Left ventricle myocardium inferior (tissue), 1 donor: ENCODE data around the gene NTHL1. TPM values are rescaled to one million over a fixed set of nuclear protein-coding genes. Genes with fewer than 3 reads are reported as not detected.

Experiments
- DNase-seq: peaks from one replicate; pipeline ENCODE4 v3.0.0-alpha.2; 2020
- H3K27ac ChIP-seq: fragments of 200-600 bp; replicated peaks from 2 replicates; pipeline ENCODE4 v1.8.0; 2021
- H3K27me3 ChIP-seq: fragments of 200-600 bp; 2 replicates; pipeline ENCODE4 v1.8.0; 2021; ENCODE audit warnings: low read depth
- H3K36me3 ChIP-seq: fragments of 200-600 bp; 2 replicates; pipeline ENCODE4 v1.8.0; 2021
- H3K4me1 ChIP-seq: fragments of 200-600 bp; 2 replicates; pipeline ENCODE4 v1.8.0; 2021
- H3K4me3 ChIP-seq: fragments of 200-600 bp; 2 replicates; pipeline ENCODE4 v1.8.0; 2021; ENCODE audit warnings: mild to moderate bottlenecking, moderate library complexity
- H3K9me3 ChIP-seq: fragments of 200-600 bp; replicated peaks from 2 replicates; pipeline ENCODE4 v1.8.0; 2021
- CTCF ChIP-seq: fragments of 200-600 bp; IDR thresholded peaks from 2 replicates; pipeline ENCODE4 v1.8.0; 2021; ENCODE audit warnings: antibody characterized with exemption, mild to moderate bottlenecking, borderline replicate concordance
- intact Hi-C: fragments of 100-400 bp; cut with micrococcal nuclease; formaldehyde crosslinking; loops from one replicate; pipeline ENCODE4 v1.11.0; 2022
- total RNA-seq: library from RNA; stranded (reverse); fragmentation: NEBNext Ultra II Directional; extraction: Animal tissue kit (Norgen Biotek cat#: 25700); gene quantifications from one replicate; pipeline ENCODE4 v1.2.1, GENCODE V29; 2021
- donor health status: DM: no; HTN: yes; CAD: no; lungs with severe emphysema.

The NTHL1 gene
- total RNA-seq, 1 donor from 2014 or later = 21.7 TPM

- no peaks in the 10 kb centered on the region for H3K9me3 ChIP-seq
- TF ChIP-seq CTCF = no peak
- H3K36me3 ChIP-seq = peaks cover 81% of the 10 kb centered on the region
- no peak for DNase-seq
- peaks cover 38% of the 10 kb centered on the region for H3K4me1 ChIP-seq
- no peak overlapping the region for H3K4me3 ChIP-seq
- intact Hi-C loops = no loop called here
- no peak overlapping the region for H3K27ac ChIP-seq
- H3K27me3 ChIP-seq = no peaks in the 10 kb centered on the region
Observed at GRCh38 chr16:2086106-2086742, 38.6 kb upstream of the NTHL1 start.

GRCh38 chr16:2085669-2086068 lies 38.0 kb upstream of the NTHL1 start:
- DNase-seq = no peak
- no peaks in the 10 kb centered on the region for H3K9me3 ChIP-seq
- H3K36me3 ChIP-seq = peaks cover 83% of the 10 kb centered on the region
- intact Hi-C loops = no loop called here
- no peak overlapping the region for H3K4me3 ChIP-seq
- no peak for TF ChIP-seq CTCF
- H3K4me1 ChIP-seq = peaks cover 43% of the 10 kb centered on the region
- no peaks in the 10 kb centered on the region for H3K27me3 ChIP-seq
- H3K27ac ChIP-seq = no peak overlapping the region

- H3K36me3 ChIP-seq = peaks cover 82% of the 10 kb centered on the region
- no peak overlapping the region for H3K27ac ChIP-seq
- no peaks in the 10 kb centered on the region for H3K27me3 ChIP-seq
- H3K4me3 ChIP-seq = no peak overlapping the region
- peaks cover 41% of the 10 kb centered on the region for H3K4me1 ChIP-seq
- intact Hi-C loops = no loop called here
- no peak for DNase-seq
- no peak for TF ChIP-seq CTCF
- H3K9me3 ChIP-seq = no peaks in the 10 kb centered on the region
Observed at GRCh38 chr16:2084895-2085625, 37.4 kb upstream of the NTHL1 start.

- TF ChIP-seq CTCF = no peak
- H3K9me3 ChIP-seq = no peaks in the 10 kb centered on the region
- H3K36me3 ChIP-seq = peaks cover 82% of the 10 kb centered on the region
- no peaks in the 10 kb centered on the region for H3K27me3 ChIP-seq
- peaks cover 35% of the 10 kb centered on the region for H3K4me1 ChIP-seq
- no peak overlapping the region for H3K4me3 ChIP-seq
- intact Hi-C loops = no loop called here
- H3K27ac ChIP-seq = no peak overlapping the region
- no peak for DNase-seq
Observed at GRCh38 chr16:2083876-2084780, 36.5 kb upstream of the NTHL1 start.

GRCh38 chr16:2083409-2083808 lies 35.8 kb upstream of the NTHL1 start:
- no peak for DNase-seq
- intact Hi-C loops = no loop called here
- peaks cover 82% of the 10 kb centered on the region for H3K36me3 ChIP-seq
- no peak overlapping the region for H3K4me3 ChIP-seq
- peaks cover 35% of the 10 kb centered on the region for H3K4me1 ChIP-seq
- H3K27me3 ChIP-seq = no peaks in the 10 kb centered on the region
- TF ChIP-seq CTCF = no peak
- no peaks in the 10 kb centered on the region for H3K9me3 ChIP-seq
- H3K27ac ChIP-seq = peak overlapping the region; percentile 65
